Activated naive CD8-positive, alpha-beta T cell treated with anti-CD3 and anti-CD28 coated beads, Interleukin-2, amount 10 ng/mL, durations not matched to agents 7 days and 5 days (primary cell): ENCODE measurements around the gene IER2. TPM values are rescaled to one million over a fixed set of nuclear protein-coding genes. Genes with fewer than 3 reads are reported as not detected.

ENCODE experiments used
- ATAC-seq: fragments of 150-1000 bp; cut with Tn5 transposase; one replicate; pipeline ENCODE4 v1.10.0; 2021; ENCODE audit warnings: low read depth, moderate library complexity
- POLR2A ChIA-PET: fragments of 350-600 bp; sonication (Branson Sonifier 250); formaldehyde crosslinking; loops from one replicate; lab custom pipeline; 2021; ENCODE audit warnings: antibody characterized with exemption; lab: Charles Lee
- DNase-seq: peaks from one replicate; pipeline ENCODE4 v3.0.0; 2021
- H3K27ac Mint-ChIP-seq: one replicate; pipeline ENCODE4 v1.8.0; 2022; ENCODE audit warnings: mild to moderate bottlenecking, mixed read lengths
- H3K27me3 Mint-ChIP-seq: one replicate; pipeline ENCODE4 v1.8.0; 2022; ENCODE audit warnings: mild to moderate bottlenecking, moderate library complexity, mixed read lengths
- H3K36me3 Mint-ChIP-seq: one replicate; pipeline ENCODE4 v1.8.0; 2021; ENCODE audit warnings: mild to moderate bottlenecking, mixed read lengths
- H3K4me1 Mint-ChIP-seq: one replicate; pipeline ENCODE4 v1.8.0; 2021; ENCODE audit warnings: mixed read lengths
- H3K4me3 Mint-ChIP-seq: one replicate; pipeline ENCODE4 v1.8.0; 2022; ENCODE audit warnings: mild to moderate bottlenecking, moderate library complexity, mixed read lengths
- H3K9me3 Mint-ChIP-seq: one replicate; pipeline ENCODE4 v1.8.0; 2021; ENCODE audit warnings: mixed read lengths
- total RNA-seq, 2 experiments: library from RNA; stranded (reverse); gene quantifications; one replicate each; pipeline ENCODE4 v1.2.3, GENCODE V29; 2021

The IER2 gene
- total RNA-seq, 2 experiments from 2014 or later: 167 to 178 TPM

DNA sequence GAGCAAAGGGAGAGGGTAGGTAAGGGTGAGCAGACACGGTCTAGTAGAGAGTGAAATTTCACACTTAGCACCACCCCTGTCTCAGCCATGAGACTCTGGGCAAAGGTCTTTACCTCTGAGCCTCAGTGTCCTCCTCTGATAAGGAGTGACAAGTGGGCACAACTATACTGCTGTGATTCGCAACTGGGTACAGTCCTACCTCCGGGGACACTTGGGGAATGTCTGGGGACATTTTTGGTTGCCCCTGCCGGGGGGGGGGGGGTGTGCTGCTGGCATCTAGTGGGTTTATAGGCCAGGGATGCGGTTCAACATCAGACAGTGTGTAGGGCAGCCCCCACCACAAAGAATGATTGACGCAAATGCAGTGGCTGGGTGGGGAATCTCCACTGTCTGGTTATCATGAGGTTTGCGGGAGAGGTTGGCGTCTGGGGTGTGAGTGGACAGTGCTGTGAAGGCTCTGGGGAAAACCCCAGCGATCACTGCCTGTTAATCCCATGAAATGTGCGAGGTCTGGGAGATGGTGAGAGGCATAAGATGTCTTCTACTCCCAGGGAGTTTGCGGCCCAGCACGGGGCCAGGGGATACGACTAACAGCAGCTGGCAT is 27.8 kb upstream of the IER2 start:
- no peaks in the 10 kb centered on the region for H3K27me3 Mint-ChIP-seq
- peaks cover 15% of the 10 kb centered on the region for H3K4me1 Mint-ChIP-seq

DNA sequence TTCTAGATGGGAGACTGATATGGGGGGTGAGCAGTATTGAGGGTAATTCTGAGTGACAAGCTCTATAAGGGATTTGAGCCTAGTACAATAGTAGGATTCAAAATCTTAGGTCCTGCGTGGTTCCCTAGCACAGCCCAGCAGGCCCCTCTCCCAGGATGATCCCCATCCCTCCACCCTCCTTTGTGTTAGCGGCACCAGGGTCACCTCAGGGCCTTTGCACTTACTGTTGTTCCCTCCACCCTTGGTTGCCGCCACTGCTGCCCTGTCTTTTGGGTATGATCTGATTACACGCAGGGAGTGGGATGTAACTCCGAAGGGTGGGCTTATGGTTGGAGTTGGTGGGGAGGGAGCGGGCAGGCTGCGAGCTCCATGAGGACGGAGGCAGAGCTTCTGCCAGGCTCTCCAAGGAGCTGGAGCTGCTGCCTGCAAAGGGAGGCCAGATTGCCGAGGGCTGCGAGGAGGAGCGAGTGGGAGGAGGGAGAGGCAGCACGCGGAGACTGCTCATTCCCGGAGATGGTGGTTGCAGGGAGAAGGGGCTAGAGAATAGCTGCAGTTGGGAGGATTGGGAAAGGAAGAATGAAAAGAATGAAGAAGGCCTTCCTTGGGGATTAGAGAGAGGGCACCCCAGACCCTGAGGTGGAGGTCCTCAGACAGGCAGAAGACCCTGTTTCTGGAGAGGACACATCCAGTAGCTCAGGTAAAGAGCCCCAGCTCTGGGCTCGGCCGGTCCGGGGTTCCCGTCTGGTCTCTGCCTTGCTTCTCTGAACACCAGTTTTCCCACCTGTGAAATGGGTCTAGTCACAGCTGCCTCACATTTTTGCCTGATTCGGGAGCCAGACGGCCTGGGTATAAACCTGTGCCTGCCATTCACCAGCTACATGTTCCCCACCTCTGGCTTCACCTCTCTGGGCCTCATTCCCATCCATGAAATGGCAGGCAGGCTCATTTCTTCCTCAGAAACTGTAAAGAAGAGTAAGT is 26.9 kb upstream of the IER2 start:
- no peak for DNase-seq
- Mint-ChIP-seq H3K27ac (no peak overlapping the region), H3K36me3 (peaks cover 5% of the 10 kb centered on the region), H3K4me1 (peaks cover 19% of the 10 kb centered on the region), H3K9me3 (no peaks in the 10 kb centered on the region), H3K4me3 (no peak overlapping the region), H3K27me3 (no peaks in the 10 kb centered on the region)
- no peak for ATAC-seq
- POLR2A ChIA-PET: interaction anchor here (0.8 to 1.5 kb wide), 3 partner anchors 9 to 29 kb away, joined by 3 read pairs; no protein-coding TSS in a partner anchor

More for the DNA sequence above, 27.8 kb upstream of the IER2 start:
- DNase-seq (no peak), ATAC-seq (no peak)
- H3K4me3 Mint-ChIP-seq: no peak overlapping the region
- no peak overlapping the region for H3K27ac Mint-ChIP-seq
- no peaks in the 10 kb centered on the region for H3K9me3 Mint-ChIP-seq
- peaks cover 5% of the 10 kb centered on the region for H3K36me3 Mint-ChIP-seq
- POLR2A ChIA-PET: interaction anchor here (1.3 kb wide), 1 partner anchor 30 kb away, joined by 3 read pairs; no protein-coding TSS in a partner anchor

DNA sequence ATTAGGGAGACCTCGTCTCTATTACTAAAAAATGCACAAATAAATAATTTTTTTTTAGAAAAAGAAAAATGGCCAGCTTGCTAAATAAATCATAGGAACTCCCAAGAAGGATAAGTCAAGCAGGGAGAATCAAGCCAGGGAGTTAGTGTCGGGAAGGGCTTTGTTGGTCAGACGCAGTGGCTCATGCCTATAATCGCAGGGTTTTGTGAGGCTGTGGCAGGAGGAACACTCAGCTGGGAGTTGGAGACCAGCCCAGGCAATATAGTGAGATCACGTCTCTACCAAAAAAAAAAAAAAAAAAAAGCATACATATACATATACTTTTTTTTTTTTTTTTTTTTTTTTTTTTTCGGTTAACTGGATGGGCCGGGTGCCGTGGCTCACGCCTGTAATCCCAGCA is 23.2 kb upstream of the IER2 start:
- ATAC-seq (no peak), DNase-seq (no peak)
- Mint-ChIP-seq H3K27ac (no peak overlapping the region), H3K4me3 (no peak overlapping the region), H3K4me1 (peaks cover 15% of the 10 kb centered on the region), H3K36me3 (peaks cover 4% of the 10 kb centered on the region), H3K9me3 (no peaks in the 10 kb centered on the region), H3K27me3 (no peaks in the 10 kb centered on the region)
- POLR2A ChIA-PET: interaction anchor here (1.3 kb wide), 1 partner anchor 22 kb away, joined by 3 read pairs; no protein-coding TSS in a partner anchor

DNA sequence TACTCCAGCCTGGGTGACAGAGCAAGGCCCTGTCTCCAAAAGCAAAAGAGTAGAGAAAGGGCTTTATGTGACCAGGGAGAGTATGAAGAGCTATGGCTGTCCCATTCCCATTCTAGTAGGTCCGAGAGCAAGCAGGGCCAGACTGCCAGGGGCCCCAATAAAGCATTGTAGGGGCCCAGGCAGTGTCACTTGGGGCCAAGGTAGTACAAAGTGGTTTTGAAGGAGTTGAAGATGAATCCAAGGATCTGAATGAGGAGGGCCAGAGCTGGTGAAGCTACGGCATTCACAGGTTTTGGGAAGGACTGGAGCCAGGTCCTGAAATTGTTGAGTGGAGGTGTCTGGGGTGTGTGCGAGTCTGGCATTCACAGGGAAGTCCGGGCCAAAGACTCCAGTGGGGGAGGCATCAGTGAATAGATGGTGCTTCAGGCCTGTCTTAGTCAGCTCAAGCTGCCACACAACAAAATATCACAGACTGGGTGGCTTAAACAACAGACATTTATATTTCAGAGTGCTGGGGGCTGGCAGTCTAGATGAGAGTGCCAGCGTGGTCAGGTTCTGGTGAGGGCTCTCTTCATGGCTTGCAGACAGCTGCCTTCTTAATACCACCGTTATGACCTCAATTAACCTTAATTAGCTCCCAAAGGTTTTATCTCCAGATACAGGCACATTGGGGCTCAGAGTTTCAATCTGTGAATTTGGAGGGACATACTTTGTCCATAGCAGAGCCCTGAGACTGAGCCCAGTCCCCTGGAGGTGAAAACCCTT is 22.2 kb upstream of the IER2 start:
- Mint-ChIP-seq H3K4me1 (peaks cover 23% of the 10 kb centered on the region), H3K27me3 (no peaks in the 10 kb centered on the region), H3K4me3 (no peak overlapping the region), H3K36me3 (peaks cover 4% of the 10 kb centered on the region), H3K9me3 (no peaks in the 10 kb centered on the region), H3K27ac (no peak overlapping the region)
- POLR2A ChIA-PET: interaction anchor here (1.3 kb wide), 1 partner anchor 21 kb away, joined by 3 read pairs; no protein-coding TSS in a partner anchor
- no peak for DNase-seq
- no peak for ATAC-seq

DNA sequence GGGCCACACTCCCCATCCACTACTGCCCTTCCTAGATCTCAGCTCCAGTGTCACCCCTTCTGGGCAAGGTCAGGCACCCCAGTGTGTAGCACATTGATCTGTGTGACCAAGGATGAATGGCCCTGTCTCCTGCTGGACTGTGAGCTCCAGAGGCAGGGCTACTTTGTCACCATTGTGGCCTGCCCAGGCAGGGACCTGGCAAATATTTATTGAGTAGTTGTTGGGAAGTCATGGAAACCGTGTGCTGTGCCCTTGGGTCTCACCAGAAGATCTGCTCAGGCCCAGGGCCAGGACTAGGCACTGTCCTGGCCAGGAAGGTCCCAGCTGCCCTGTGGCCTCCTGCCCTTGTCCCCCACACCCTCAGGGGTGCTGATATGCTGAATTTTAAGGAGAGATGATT is 21.6 kb upstream of the IER2 start:
- POLR2A ChIA-PET: no interaction called here
- peaks cover 4% of the 10 kb centered on the region for H3K36me3 Mint-ChIP-seq
- no peaks in the 10 kb centered on the region for H3K27me3 Mint-ChIP-seq
- H3K4me3 Mint-ChIP-seq: no peak overlapping the region
- H3K4me1 Mint-ChIP-seq: peaks cover 22% of the 10 kb centered on the region
- H3K27ac Mint-ChIP-seq: no peak overlapping the region
- no peak for ATAC-seq
- no peaks in the 10 kb centered on the region for H3K9me3 Mint-ChIP-seq
- no peak for DNase-seq

DNA sequence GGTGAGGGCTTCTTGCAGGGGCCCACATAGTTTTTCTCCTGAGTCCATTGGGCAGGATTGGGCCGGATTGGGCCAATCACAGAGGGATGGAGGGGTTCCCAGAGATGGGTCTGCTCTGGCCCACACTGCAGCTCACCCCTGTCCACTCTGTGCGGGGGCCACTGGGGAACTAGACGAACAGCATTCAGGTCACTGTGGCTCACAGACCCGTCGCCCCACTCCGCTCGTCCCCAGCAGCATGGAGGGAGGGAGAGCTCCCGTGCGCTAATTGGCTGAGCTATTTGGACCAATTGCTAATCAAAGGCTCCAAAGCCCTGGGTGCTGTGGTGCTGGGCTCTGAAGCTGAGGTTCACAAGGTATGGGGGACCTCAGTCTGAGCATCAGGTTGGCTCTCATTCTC is 20.8 kb upstream of the IER2 start:
- Mint-ChIP-seq H3K27ac (no peak overlapping the region), H3K36me3 (peaks cover 4% of the 10 kb centered on the region), H3K27me3 (no peaks in the 10 kb centered on the region), H3K4me3 (no peak overlapping the region), H3K9me3 (no peaks in the 10 kb centered on the region), H3K4me1 (peaks cover 22% of the 10 kb centered on the region)
- POLR2A ChIA-PET: interaction anchor here (2.0 kb wide), 1 partner anchor 10 kb away, joined by 6 read pairs; no protein-coding TSS in a partner anchor
- ATAC-seq (no peak), DNase-seq (no peak)

DNA sequence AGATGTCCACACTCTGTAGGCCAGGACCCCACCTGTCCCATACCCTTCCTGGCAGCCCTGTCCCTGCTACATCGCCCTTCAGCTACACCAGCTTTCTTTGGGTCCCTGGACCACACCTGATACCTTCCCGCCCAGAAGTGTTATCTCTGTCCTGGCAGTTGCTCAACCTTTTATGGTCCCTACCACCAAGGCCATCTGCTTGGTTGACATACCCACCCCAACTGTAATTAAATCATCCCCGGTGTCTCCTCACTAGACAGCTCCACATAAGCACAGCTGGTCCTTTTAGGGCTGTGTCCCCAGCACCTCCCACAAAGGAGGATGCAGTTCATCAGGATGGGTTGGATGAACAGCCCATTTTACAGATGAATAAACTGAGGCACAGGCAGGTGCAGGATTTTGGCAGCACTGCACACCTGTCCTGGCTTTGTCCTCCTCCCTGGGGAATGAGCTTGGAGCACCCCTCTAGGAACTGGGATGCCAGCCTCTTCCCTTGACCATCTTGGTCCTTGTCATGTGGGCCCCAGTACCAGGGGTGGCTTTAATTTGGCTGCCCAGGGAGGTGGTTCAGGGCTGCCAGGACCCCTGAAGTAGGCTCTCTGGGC is 19.2 kb upstream of the IER2 start:
- POLR2A ChIA-PET: interaction anchor here (1.1 to 2.0 kb wide), 2 partner anchors 12 to 21 kb away, joined by 4 to 6 read pairs; no protein-coding TSS in a partner anchor
- H3K4me3 Mint-ChIP-seq: no peak overlapping the region

DNA sequence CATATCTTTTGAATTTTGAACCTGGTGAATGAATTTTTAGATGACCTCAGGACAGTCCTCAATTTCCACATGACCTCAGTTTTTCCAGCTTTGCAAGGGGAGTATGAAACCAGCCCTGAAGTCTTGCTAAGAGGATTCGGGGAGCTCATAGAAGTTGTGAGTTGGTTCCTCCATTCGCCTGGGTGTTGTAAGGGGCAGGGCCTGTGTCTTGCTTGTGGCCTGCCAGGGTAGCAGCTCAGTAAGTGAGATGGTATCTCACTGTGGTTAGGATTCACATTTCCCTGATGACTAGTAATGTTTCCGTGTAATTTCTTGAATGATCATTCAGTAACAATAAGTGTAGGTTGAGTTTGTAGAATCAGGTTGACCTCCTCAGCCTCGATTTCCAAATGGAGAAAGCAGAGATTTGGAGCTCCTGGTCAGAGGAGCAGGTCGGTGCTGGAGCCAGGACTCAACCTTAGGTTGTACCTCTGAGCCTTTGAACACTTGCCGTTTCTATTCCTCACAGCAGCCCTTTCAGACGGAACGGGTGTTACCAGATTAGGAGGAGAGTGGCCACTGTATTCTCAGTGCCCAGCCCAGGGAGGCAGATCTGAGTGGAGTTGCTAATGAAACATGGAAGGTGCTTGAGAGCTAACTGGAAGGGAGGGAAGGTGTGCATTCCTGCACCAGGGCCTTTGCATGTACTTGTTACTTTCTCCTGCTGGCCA is 17.6 kb upstream of the IER2 start:
- Mint-ChIP-seq H3K27ac (peak overlapping the region; percentile 70), H3K4me3 (peak overlapping the region; percentile 4), H3K4me1 (peaks cover 22% of the 10 kb centered on the region), H3K27me3 (no peaks in the 10 kb centered on the region), H3K36me3 (no peaks in the 10 kb centered on the region), H3K9me3 (no peaks in the 10 kb centered on the region)
- POLR2A ChIA-PET: interaction anchor here (0.9 to 1.6 kb wide), 6 partner anchors 8 to 20 kb away, joined by 3 to 6 read pairs (median 3); partner anchors contain the start of genes IER2, NACC1 and STX10
- DNase-seq (no peak), ATAC-seq (peak; percentile 80)

More for the DNA sequence above, 19.2 kb upstream of the IER2 start:
- Mint-ChIP-seq H3K27ac (peak overlapping the region; percentile 26), H3K9me3 (no peaks in the 10 kb centered on the region), H3K36me3 (no peaks in the 10 kb centered on the region), H3K4me1 (peaks cover 22% of the 10 kb centered on the region), H3K27me3 (no peaks in the 10 kb centered on the region)
- no peak for DNase-seq
- ATAC-seq: no peak

DNA sequence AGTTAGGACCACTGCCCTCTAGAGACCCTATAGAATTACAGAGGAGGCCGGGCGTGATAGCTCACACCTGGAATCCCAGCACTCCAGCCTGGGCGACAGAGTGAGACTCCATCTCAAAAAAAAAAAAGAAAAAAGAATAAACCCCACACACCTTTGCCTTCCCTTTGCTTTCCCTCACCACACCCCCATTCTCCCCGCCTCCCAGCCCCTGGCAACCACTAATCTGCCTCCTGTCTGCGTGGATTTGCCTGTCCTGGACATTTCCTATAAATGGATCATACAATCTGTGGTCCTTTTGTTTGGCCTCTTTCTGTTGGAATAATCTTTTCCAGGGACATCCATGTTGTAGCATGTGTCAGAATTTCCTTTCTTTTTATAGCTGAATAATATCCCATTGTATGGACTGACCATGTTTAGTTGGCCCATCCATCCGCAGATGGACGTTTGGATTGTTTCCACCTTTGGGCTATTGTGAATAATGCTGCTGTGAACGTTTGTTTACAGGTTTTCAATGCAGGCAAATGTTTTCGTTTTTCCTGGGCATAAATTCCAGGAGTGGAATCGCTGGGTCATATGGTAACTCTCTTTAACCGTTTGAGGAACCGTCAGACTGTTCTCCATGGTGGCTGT is 16.9 kb upstream of the IER2 start:
- H3K27ac Mint-ChIP-seq: peak overlapping the region; percentile 33
- no peaks in the 10 kb centered on the region for H3K27me3 Mint-ChIP-seq
- H3K9me3 Mint-ChIP-seq: no peaks in the 10 kb centered on the region
- no peaks in the 10 kb centered on the region for H3K36me3 Mint-ChIP-seq
- peaks cover 16% of the 10 kb centered on the region for H3K4me1 Mint-ChIP-seq
- POLR2A ChIA-PET: interaction anchor here (0.9 to 1.6 kb wide), 4 partner anchors 8 to 16 kb away, joined by 3 to 6 read pairs (median 3); partner anchors contain the start of genes IER2 and STX10
- DNase-seq (no peak), ATAC-seq (no peak)
- H3K4me3 Mint-ChIP-seq: no peak overlapping the region

DNA sequence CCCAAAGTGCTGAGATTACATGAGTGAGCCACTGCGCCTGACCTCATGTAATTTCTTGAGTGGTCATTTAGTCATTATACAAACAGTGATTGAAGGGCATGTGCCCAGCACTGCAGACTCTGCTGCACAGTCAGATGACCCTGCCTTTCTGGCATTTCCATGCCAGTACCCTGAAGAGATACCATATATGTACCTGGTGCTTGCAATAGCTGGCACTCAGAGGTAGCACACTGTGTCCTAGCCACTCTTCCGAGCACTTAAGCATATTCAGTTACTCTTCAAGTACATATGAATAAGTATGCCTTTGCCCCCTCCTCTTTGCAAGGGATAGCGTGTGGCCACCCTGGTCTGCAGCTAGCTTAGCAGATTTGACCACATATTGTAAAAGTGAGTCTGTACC is 15.6 kb upstream of the IER2 start:
- peaks cover 16% of the 10 kb centered on the region for H3K4me1 Mint-ChIP-seq

DNA sequence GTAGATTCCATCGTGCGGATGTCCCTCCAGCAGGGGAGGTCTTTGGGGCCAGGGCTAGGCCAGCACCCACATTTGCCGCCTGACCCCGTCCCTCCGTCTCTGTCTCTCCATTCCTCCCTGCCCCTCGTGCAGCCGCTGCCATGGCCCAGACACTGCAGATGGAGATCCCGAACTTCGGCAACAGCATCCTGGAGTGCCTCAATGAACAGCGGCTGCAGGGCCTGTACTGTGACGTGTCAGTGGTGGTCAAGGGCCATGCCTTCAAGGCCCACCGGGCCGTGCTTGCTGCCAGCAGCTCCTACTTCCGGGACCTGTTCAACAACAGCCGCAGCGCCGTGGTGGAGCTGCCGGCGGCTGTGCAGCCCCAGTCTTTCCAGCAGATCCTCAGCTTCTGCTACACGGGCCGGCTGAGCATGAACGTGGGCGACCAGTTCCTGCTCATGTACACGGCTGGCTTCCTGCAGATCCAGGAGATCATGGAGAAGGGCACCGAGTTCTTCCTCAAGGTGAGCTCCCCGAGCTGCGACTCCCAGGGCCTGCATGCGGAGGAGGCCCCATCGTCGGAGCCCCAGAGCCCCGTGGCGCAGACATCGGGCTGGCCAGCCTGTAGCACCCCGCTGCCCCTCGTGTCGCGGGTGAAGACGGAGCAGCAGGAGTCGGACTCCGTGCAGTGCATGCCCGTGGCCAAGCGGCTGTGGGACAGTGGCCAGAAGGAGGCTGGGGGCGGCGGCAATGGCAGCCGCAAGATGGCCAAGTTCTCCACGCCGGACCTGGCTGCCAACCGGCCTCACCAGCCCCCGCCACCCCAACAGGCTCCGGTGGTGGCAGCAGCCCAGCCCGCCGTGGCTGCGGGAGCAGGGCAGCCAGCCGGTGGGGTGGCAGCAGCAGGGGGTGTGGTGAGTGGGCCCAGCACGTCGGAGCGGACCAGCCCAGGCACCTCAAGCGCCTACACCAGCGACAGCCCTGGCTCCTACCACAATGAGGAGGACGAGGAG is 14.8 kb upstream of the IER2 start:
- DNase-seq: no peak
- Mint-ChIP-seq H3K9me3 (no peaks in the 10 kb centered on the region), H3K36me3 (no peaks in the 10 kb centered on the region), H3K4me1 (peaks cover 15% of the 10 kb centered on the region), H3K4me3 (no peak overlapping the region), H3K27me3 (no peaks in the 10 kb centered on the region), H3K27ac (no peak overlapping the region)
- no peak for ATAC-seq
- POLR2A ChIA-PET: no interaction called here

More for the DNA sequence above, 15.6 kb upstream of the IER2 start:
- H3K9me3 Mint-ChIP-seq: no peaks in the 10 kb centered on the region
- POLR2A ChIA-PET: no interaction called here
- no peak for DNase-seq
- no peak overlapping the region for H3K4me3 Mint-ChIP-seq
- no peak for ATAC-seq
- no peaks in the 10 kb centered on the region for H3K27me3 Mint-ChIP-seq
- peak overlapping the region; percentile 38 for H3K27ac Mint-ChIP-seq
- no peaks in the 10 kb centered on the region for H3K36me3 Mint-ChIP-seq
